ENCODE data around the gene RNF130. TPM values are rescaled to one million over a fixed set of nuclear protein-coding genes. Genes with fewer than 3 reads are reported as not detected.

The RNF130 gene
- total RNA-seq, 1 donor from 2014 or later, result 43.4 TPM

- no peaks in the 10 kb centered on the region for H3K36me3 Mint-ChIP-seq (ENCODE audit: low read depth)
- peaks cover 3% of the 10 kb centered on the region for H3K9me3 Mint-ChIP-seq (ENCODE audit: low read depth)
- no peak overlapping the region for H3K4me3 Mint-ChIP-seq (ENCODE audit: unreplicated experiment)
- peak; percentile 73 for DNase-seq (ENCODE audit: low spot score)
- H3K4me1 Mint-ChIP-seq (ENCODE audit: low read depth), result no peaks in the 10 kb centered on the region
- no peak for TF ChIP-seq CTCF (IDR thresholded peaks at IDR 0.05)
- no peaks in the 10 kb centered on the region for H3K27me3 Mint-ChIP-seq (ENCODE audit: low read depth)
- H3K27ac Mint-ChIP-seq (ENCODE audit: unreplicated experiment), result no peak overlapping the region
These were observed 27.0 kb upstream of the RNF130 start for GRCh38 chr5:180098526-180098925.

GRCh38 chr5:180097926-180098325 lies 26.4 kb upstream of the RNF130 start:
- Mint-ChIP-seq H3K4me1 (ENCODE audit: low read depth) (no peaks in the 10 kb centered on the region), H3K4me3 (ENCODE audit: unreplicated experiment) (no peak overlapping the region), H3K36me3 (ENCODE audit: low read depth) (no peaks in the 10 kb centered on the region), H3K27ac (ENCODE audit: unreplicated experiment) (no peak overlapping the region), H3K27me3 (ENCODE audit: low read depth) (no peaks in the 10 kb centered on the region), H3K9me3 (ENCODE audit: low read depth) (no peaks in the 10 kb centered on the region)
- no peak for DNase-seq (ENCODE audit: low spot score)
- no peak for TF ChIP-seq CTCF (IDR thresholded peaks at IDR 0.05)

- Mint-ChIP-seq H3K4me3 (ENCODE audit: unreplicated experiment) (no peak overlapping the region), H3K27me3 (ENCODE audit: low read depth) (no peaks in the 10 kb centered on the region), H3K4me1 (ENCODE audit: low read depth) (no peaks in the 10 kb centered on the region), H3K27ac (ENCODE audit: unreplicated experiment) (no peak overlapping the region), H3K9me3 (ENCODE audit: low read depth) (no peaks in the 10 kb centered on the region), H3K36me3 (ENCODE audit: low read depth) (no peaks in the 10 kb centered on the region)
- no peak for TF ChIP-seq CTCF (IDR thresholded peaks at IDR 0.05)
- DNase-seq (ENCODE audit: low spot score), result peak; percentile 53
These were observed 25.8 kb upstream of the RNF130 start for GRCh38 chr5:180097163-180097894.

- Mint-ChIP-seq H3K4me3 (ENCODE audit: unreplicated experiment) (no peak overlapping the region), H3K9me3 (ENCODE audit: low read depth) (no peaks in the 10 kb centered on the region), H3K27ac (ENCODE audit: unreplicated experiment) (no peak overlapping the region), H3K4me1 (ENCODE audit: low read depth) (no peaks in the 10 kb centered on the region), H3K27me3 (ENCODE audit: low read depth) (no peaks in the 10 kb centered on the region), H3K36me3 (ENCODE audit: low read depth) (no peaks in the 10 kb centered on the region)
- peak; percentile 83 for DNase-seq (ENCODE audit: low spot score)
- no peak for TF ChIP-seq CTCF (IDR thresholded peaks at IDR 0.05)
These were observed 25.1 kb upstream of the RNF130 start for GRCh38 chr5:180096616-180097015.

- Mint-ChIP-seq H3K27me3 (ENCODE audit: low read depth) (no peaks in the 10 kb centered on the region), H3K9me3 (ENCODE audit: low read depth) (no peaks in the 10 kb centered on the region), H3K36me3 (ENCODE audit: low read depth) (no peaks in the 10 kb centered on the region), H3K27ac (ENCODE audit: unreplicated experiment) (no peak overlapping the region), H3K4me3 (ENCODE audit: unreplicated experiment) (no peak overlapping the region), H3K4me1 (ENCODE audit: low read depth) (peaks cover 4% of the 10 kb centered on the region)
- no peak for DNase-seq (ENCODE audit: low spot score)
- TF ChIP-seq CTCF (IDR thresholded peaks at IDR 0.05), result no peak
These were observed 24.0 kb upstream of the RNF130 start for GRCh38 chr5:180095545-180095944.

Data from chondrocyte (in vitro differentiated cells).